Suppressor macrophage (primary cell): Measurements from ENCODE around the gene CACHD1.
"Not testable (repeated sequence)": the region's sequence is repeated elsewhere in the genome, so short reads cannot be mapped to it uniquely, and the experiment has no call there.

Experiments
- DNase-seq, 4 experiments: peaks; one replicate each; pipeline ENCODE4 v3.0.0-alpha.2; 2020 to 2022

CACHD1 gene

GRCh38 chr1:64701886-64702285 is 232.0 kb downstream of the CACHD1 start:
- no peak for DNase-seq

- not testable (repeated sequence) for DNase-seq
Measured at GRCh38 chr1:64702670-64703069, 232.7 kb downstream of the CACHD1 start.

- no peak for DNase-seq
Measured at GRCh38 chr1:64703600-64703999, 233.7 kb downstream of the CACHD1 start.

GRCh38 chr1:64705591-64705990 is 235.7 kb downstream of the CACHD1 start:
- DNase-seq = no peak

- DNase-seq = no peak
Measured at GRCh38 chr1:64711266-64711665, 241.3 kb downstream of the CACHD1 start.

GRCh38 chr1:64712049-64712448 is 242.1 kb downstream of the CACHD1 start:
- no peak for DNase-seq

GRCh38 chr1:64715186-64715585 is 245.3 kb downstream of the CACHD1 start:
- DNase-seq = no peak

GRCh38 chr1:64721135-64721534 is 251.2 kb downstream of the CACHD1 start:
- no peak for DNase-seq

- no peak for DNase-seq
Measured at GRCh38 chr1:64721576-64722145, 251.7 kb downstream of the CACHD1 start.

- no peak for DNase-seq
Measured at GRCh38 chr1:64727861-64728260, 257.9 kb downstream of the CACHD1 start.

- DNase-seq = no peak
Measured at GRCh38 chr1:64733581-64734286, 263.8 kb downstream of the CACHD1 start.

GRCh38 chr1:64734287-64734652 is 264.3 kb downstream of the CACHD1 start:
- no peak for DNase-seq

GRCh38 chr1:64740687-64741086 is 270.8 kb downstream of the CACHD1 start:
- DNase-seq = not testable (repeated sequence)
